ENCODE measurements around the gene SHC2.
"Not testable (repeated sequence)": the region's sequence is repeated elsewhere in the genome, so short reads cannot be mapped to it uniquely, and the experiment has no call there.

SHC2 gene

GRCh38 chr19:470701-471100, 9.9 kb upstream of the SHC2 start:
- FAIRE-seq (no peak), DNase-seq (ENCODE audit: insufficient read length, low spot score) (no peak)

- no peak for FAIRE-seq
These were observed 9.0 kb upstream of the SHC2 start for GRCh38 chr19:469833-470232.

DNA sequence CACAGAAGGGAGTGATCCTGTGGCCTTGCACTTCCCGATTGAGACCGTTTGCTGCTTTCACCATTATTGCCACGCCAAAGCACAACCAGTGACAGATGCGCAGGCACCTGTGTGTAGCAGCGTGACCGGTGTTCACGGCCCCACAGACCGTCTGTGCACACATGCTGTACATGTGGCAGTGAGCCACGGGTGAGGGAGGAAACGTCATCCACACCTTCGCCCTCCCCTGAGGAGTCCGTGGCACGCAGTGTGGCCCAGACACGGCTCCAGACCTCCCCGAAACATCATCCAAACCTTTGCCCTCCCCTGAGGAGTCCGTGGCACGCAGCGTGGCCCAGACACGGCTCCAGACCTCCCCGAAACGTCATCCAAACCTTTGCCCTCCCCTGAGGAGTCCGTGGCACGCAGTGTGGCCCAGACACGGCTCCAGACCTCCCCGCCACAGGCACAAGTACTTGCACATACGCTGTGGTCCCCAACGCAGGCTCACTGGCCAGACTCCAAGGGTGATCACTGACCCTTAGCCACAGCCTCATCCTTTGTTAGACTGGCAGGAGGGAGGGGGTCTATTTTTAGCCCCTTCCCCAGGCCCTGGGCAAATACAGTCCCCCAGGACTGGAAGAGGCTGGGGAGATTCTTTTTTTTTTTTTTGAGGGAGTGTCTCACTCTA, 7.9 kb upstream of the SHC2 start:
- FAIRE-seq = peak; percentile 4

More at GRCh38 chr19:469833-470232, 9.0 kb upstream of the SHC2 start:
- DNase-seq (ENCODE audit: insufficient read length, low spot score) = no peak

GRCh38 chr19:467554-467953, 6.7 kb upstream of the SHC2 start:
- no peak for FAIRE-seq
- no peak for DNase-seq (ENCODE audit: insufficient read length, low spot score)

More for the DNA sequence above, 7.9 kb upstream of the SHC2 start:
- no peak for DNase-seq (ENCODE audit: insufficient read length, low spot score)

GRCh38 chr19:465056-465816, 4.4 kb upstream of the SHC2 start:
- DNase-seq (ENCODE audit: insufficient read length, low spot score) = no peak
- no peak for FAIRE-seq

- FAIRE-seq (no peak), DNase-seq (ENCODE audit: insufficient read length, low spot score) (no peak)
These were observed 3.3 kb upstream of the SHC2 start for GRCh38 chr19:464208-464545.

DNA sequence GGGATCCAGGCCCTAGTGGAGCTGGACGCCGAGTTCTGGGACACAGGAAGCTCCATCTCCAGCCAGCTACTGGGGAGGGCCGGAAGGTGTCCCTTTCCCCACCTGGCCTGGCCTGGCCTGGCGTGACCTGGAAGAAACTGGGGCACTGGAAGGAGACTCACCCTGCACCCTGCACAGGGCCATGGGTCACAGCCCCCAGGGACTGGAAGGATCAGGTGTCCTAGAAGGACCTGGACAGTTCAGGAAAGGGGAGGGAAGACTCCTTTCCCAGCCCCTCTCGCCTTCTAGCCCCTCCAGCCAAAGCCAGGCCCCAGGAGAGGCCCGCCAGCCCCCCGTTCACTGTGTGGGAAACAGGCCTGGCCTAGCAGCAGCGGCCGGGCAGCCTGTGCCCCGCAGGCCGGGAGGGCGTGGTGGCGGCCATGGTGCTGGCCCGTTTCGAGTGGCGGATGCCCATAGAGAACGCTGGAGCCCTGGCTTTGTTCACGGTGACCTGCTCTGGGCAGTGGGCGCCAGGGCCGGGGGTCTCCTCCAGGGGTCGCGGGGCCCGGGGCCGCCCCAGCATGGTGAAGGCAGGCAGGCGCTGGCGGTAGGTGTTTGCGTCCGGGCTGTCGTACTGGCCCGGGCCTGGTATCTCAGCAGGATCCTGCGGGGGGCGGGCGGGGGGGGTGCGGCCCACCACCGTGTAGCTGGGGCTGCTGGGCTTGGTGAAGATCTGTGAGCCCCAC, 2.8 kb upstream of the SHC2 start:
- no peak for DNase-seq (ENCODE audit: insufficient read length, low spot score)
- FAIRE-seq = no peak

DNA sequence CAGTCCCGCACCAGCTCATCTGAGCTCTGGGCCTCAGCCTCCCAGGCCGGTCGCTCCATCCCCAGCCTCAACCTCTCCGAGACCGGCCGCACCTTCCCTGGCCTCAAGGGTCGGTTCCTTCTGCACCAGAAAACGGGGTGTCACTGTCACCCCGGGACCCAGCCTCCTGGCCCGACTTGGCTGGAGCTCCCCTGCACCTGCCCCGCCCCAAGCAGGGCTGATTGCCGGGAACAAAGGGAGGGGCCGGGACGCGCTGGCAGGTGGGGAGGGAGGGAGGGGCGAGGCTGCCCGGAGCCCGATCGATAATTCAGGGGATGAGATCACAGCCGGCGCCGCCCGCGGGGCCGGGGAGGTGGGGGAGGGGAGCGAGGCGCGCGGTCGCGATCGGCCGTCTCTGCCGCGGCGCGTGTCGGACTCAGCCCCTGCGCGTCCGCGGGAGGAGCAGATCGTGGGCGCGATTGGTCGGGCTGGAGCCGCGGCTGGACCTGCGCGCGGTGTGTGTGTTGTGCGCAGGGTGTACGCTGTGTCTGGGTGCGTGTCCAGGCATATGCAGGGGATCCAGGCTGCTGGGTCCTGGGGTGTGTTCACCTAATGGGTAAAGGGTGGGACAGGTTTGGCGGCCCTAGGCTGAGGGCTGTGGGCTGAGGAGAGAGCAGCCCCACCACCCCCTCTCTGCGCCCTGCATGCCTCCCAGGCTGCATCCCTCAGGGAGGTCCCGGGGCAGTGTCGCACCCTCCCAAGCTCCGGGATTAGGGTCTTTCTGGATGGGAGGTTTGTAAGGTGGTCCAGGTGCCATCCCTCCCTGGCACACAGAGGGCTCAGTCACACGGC, 1.1 kb upstream of the SHC2 start:
- DNase-seq (ENCODE audit: insufficient read length, low spot score) (no peak), FAIRE-seq (no peak)

DNA sequence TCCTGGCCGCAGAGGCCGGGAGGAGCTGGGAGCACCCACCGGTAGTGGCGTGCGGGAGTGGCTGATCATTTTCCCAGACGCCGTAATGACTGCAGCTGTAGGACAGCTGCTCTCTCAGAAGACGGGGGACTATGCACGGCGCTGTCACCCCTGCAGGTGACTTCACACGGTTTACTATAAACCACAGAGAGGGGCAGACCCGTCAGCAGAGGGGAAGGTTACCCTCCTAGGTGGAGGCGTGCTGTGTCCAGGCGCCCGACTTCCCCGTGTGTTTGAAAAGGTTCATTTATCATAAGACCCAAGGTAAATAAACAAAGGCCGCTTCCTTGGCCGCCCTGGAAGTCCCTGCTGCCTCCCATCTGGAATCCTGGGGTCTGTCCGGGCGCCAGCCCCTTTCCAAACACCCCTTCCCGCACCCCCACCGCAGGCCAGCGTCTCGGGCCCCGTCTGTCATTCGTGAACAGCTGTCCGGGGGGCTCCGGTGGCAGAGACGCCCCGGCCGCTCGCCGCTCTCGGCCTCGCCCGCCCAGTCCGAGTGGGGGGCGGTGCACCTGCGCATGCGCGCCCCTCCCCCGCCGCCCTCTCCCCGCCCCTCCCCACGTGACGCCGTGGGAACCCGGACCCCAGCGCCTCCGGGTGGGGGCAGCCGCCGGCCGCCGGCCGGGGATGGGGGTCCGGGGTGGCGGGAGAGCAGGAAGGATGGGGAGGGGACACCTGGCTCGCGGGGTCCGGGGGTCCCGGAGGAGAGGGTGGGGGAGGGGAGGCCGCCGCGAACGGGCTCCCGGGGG, 915 bp downstream of the SHC2 start:
- FAIRE-seq = peak; percentile 23
- peak; percentile 84 for DNase-seq (ENCODE audit: insufficient read length, low spot score)

GRCh38 chr19:458091-459042, 2.5 kb downstream of the SHC2 start:
- no peak for DNase-seq (ENCODE audit: insufficient read length, low spot score)
- FAIRE-seq = no peak

GRCh38 chr19:457636-458035, 3.2 kb downstream of the SHC2 start:
- no peak for DNase-seq (ENCODE audit: insufficient read length, low spot score)
- no peak for FAIRE-seq

GRCh38 chr19:456547-457110, 4.2 kb downstream of the SHC2 start:
- FAIRE-seq (no peak), DNase-seq (ENCODE audit: insufficient read length, low spot score) (no peak)

GRCh38 chr19:455851-456546, 4.8 kb downstream of the SHC2 start:
- no peak for FAIRE-seq

DNA sequence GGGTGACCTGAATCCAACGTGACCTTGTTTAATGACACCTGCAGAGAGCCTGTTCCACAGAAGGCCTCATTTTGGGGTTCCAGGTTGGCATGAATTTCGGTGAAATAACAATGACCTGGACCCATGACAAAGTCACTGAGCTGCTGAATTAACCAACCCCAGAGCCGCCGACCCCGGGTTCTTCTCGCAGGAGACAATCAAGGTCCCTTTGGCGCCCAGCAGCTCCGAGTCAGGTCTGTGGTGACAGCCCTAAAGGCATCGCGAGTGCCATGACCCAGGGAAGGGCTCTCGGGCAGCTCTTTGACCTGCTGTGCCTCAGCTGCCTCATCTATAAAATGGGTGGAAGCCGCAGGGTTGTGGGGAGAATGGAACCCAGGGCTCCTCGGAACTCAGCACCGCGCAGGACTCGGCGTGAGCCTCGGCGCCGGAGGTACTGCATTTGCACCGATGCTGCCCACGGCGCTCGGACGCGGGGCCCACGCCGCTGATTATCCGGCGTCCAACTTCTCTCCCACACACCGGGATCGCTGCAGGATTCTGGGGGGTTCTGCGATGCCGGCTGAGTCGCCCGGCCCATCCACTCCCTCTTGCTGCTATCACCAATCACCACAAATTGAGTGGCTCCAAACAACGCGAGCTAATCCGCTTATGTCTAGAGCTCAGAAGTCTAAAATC, 5.7 kb downstream of the SHC2 start:
- DNase-seq (ENCODE audit: insufficient read length, low spot score) (no peak), FAIRE-seq (no peak)

More at GRCh38 chr19:455851-456546, 4.8 kb downstream of the SHC2 start:
- no peak for DNase-seq (ENCODE audit: insufficient read length, low spot score)

GRCh38 chr19:453606-454005, 7.2 kb downstream of the SHC2 start:
- no peak for DNase-seq (ENCODE audit: insufficient read length, low spot score)
- FAIRE-seq = no peak

DNA sequence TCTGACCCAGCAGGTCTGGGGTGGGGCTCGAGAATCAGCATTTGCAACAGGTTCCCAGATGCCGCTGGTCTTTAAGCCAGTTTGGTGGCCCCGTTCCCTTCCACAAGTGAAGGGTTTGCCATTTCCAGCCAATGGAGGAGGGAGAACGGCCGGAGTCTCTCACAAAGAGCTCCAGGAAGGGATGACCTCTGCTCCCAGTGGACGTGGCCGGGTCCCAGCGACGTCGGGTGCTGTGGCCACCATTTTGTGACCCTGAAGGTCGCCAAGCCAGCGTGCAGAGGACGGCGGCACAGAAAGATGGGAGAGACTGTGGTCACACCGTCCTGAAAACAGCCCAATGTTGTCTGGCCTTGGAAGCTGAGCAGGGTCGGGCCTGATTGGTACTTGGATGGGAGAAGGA, 8.0 kb downstream of the SHC2 start:
- FAIRE-seq = no peak

DNA sequence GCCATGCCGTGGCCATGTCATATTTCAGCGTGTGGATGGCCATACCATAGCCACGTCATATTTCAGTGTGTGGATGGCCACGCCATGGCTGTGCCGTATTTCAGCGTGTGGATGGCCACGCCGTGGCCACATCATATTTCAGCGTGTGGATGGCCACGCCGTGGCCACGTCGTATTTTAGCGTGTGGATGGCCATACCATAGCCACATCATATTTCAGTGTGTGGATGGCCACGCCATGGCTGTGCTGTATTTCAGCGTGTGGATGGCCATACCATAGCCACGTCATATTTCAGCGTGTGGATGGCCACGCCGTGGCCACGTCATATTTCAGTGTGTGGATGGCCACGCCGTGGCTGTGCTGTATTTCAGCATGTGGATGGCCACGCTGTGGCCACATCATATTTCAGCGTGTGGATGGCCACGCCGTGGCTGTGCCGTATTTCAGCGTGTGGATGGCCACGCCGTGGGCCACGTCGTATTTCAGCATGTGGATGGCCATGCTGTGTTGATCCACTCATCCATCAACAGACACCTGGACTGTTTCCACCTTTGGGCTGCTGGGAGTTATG, 9.8 kb downstream of the SHC2 start:
- peak; percentile 89 for FAIRE-seq
- DNase-seq (ENCODE audit: insufficient read length, low spot score) = not testable (repeated sequence)

More for the DNA sequence above, 8.0 kb downstream of the SHC2 start:
- DNase-seq (ENCODE audit: insufficient read length, low spot score) = no peak

Measured in HTR-8/SVneo (cell line).